IMR-90 (cell line): ENCODE measurements around the gene MCRIP2.

Source experiments
- CTCF ChIP-seq: conservative IDR thresholded peaks from 2 replicates; pipeline ENCODE4 v1.5.1; 2012; ENCODE audit warnings: mild to moderate bottlenecking, low read depth, low read length, improper control_type of control experiment
- SMC3 ChIP-seq: fragments of 150-350 bp; IDR thresholded peaks from 2 replicates; pipeline ENCODE4 v1.6.1; 2016; ENCODE audit warnings: low read depth, mild to moderate bottlenecking, antibody characterized with exemption, low read length, moderate library complexity
- TF ChIP-seq, protein P1 (sequence below): fragments of 150-350 bp; IDR thresholded peaks from 2 replicates; pipeline ENCODE4 v1.6.1; 2017; ENCODE audit warnings: mild to moderate bottlenecking, antibody characterized with exemption, low read length, low read depth

DNA sequence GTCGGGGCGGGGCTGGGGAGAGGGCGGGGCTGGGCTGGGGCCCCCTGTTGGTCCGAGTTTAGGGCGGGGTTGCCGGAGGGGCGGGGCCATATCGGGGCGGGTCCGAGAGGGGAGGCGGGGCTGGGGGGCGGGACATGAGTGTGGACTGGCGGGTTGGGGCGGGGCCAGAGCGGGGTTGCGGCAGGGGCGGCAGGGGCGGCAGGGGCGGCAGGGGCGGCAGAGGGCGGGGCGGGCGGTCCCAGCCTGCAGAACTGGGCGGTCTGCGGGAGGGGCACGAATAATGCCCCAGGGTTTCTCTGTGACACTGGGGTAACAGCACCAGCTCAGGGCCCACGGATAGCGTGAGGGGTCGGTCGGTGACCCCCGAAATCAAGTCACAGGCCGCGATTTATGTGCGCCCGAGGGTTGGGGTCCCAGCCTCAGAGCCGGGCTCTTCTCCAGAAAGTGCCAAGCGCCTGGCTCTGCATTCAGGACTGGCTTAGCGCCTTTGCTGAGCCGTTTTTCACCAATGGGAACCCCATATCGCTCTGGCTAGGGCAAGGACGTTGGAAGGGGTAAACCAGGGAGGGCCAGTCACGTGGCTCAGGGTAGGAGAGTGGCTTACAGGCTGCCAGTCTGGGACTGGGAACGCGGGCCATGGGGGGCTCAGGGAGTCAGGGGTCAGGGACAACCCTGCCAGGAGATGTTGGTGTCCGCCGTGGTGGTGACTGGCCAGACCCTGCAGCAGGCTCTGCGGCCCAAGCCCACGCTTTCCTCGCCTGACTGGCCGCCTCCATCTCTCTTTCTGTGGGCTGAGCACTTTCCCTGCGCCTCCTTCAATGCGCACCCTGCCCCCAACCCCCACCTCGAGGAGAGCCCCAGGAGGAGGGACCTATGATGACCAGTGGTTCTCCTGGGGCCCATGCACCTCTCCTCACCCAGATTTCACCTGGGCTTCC lies 4.3 kb upstream of the MCRIP2 start:
- TF ChIP-seq SMC3 = no peak
- TF ChIP-seq, protein P1, sequence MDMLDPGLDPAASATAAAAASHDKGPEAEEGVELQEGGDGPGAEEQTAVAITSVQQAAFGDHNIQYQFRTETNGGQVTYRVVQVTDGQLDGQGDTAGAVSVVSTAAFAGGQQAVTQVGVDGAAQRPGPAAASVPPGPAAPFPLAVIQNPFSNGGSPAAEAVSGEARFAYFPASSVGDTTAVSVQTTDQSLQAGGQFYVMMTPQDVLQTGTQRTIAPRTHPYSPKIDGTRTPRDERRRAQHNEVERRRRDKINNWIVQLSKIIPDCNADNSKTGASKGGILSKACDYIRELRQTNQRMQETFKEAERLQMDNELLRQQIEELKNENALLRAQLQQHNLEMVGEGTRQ = no peak
- no peak for TF ChIP-seq CTCF
